Measurements from ENCODE around the gene JAM3. TPM values are rescaled to one million over a fixed set of nuclear protein-coding genes. Genes with fewer than 3 reads are reported as not detected.

The JAM3 gene
- total RNA-seq, 4 donors from 2014 or later, result 10.9 to 14.7 (median 12.1) TPM

DNA sequence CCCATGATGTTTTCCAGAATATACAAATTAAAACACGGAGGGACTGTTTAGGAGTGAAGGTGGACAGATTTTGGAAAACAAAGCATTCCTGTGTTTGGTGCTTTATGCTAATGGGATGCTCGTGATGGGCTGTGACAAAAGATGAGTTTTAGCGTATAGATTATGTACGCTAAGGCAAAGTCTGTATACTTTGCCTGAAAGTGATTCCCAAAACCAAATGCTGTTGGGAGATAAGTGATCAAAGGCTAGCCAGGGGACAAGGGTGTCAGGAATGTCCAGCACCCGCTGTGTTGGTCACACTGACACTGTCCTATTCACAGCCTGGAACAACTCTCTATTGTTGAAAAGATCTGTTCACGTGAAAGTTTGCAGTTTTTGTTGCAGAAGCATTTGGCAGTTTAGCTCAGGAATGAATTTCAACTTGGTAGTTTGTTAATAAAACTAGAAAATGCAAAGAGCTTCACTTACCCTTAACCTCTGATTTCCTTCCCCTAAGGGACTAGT is 1.5 kb downstream of the JAM3 start:
- H3K9me3 ChIP-seq, result no peaks in the 10 kb centered on the region
- DNase-seq (ENCODE audit: low spot score in 2 of 2), result no peak
- peaks cover 9% of the 10 kb centered on the region for H3K27me3 ChIP-seq
- WGBS, result 73% methylated on average over 6 of the region's 6 CpGs
- peaks cover 17% of the 10 kb centered on the region for H3K4me1 ChIP-seq
- no peaks in the 10 kb centered on the region for H3K36me3 ChIP-seq
- H3K4me3 ChIP-seq, result no peak overlapping the region
- TF ChIP-seq POLR2AphosphoS5 (IDR thresholded peaks at IDR 0.05) (no peak), POLR2A (IDR thresholded peaks at IDR 0.05) (no peak), EP300 (IDR thresholded peaks at IDR 0.05) (no peak)
- TF ChIP-seq, protein P1, sequence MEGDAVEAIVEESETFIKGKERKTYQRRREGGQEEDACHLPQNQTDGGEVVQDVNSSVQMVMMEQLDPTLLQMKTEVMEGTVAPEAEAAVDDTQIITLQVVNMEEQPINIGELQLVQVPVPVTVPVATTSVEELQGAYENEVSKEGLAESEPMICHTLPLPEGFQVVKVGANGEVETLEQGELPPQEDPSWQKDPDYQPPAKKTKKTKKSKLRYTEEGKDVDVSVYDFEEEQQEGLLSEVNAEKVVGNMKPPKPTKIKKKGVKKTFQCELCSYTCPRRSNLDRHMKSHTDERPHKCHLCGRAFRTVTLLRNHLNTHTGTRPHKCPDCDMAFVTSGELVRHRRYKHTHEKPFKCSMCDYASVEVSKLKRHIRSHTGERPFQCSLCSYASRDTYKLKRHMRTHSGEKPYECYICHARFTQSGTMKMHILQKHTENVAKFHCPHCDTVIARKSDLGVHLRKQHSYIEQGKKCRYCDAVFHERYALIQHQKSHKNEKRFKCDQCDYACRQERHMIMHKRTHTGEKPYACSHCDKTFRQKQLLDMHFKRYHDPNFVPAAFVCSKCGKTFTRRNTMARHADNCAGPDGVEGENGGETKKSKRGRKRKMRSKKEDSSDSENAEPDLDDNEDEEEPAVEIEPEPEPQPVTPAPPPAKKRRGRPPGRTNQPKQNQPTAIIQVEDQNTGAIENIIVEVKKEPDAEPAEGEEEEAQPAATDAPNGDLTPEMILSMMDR (IDR thresholded peaks at IDR 0.05), result no peak
- H3K27ac ChIP-seq, result no peak overlapping the region

DNA sequence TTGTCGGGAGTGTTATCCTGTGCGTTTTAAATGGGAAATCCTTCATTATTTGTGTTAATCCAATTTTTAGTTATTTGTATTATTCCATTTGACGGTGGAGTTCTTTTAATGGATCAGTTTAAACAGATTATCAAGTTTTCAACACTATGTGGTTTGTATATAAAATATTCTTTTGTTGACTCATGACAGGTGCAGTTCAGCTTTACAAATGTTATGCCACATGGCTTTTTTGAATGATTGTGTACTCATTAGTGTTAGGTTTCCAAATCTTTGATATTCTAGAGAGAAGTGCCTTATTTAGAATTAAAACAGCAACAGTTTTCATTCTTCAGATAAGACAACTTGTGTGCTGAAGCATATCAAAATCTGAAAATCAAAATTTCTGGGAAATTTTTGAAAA is 2.4 kb downstream of the JAM3 start:
- DNase-seq (ENCODE audit: low spot score in 2 of 2), result no peak
- H3K4me1 ChIP-seq, result peaks cover 17% of the 10 kb centered on the region
- H3K36me3 ChIP-seq, result no peaks in the 10 kb centered on the region
- no peaks in the 10 kb centered on the region for H3K9me3 ChIP-seq
- H3K27ac ChIP-seq, result no peak overlapping the region
- H3K27me3 ChIP-seq, result peaks cover 9% of the 10 kb centered on the region
- H3K4me3 ChIP-seq, result no peak overlapping the region
- 79% methylated on average over 3 of the region's 3 CpGs for WGBS
- TF ChIP-seq POLR2A (IDR thresholded peaks at IDR 0.05), result no peak
- TF ChIP-seq, protein P1 (IDR thresholded peaks at IDR 0.05), result no peak
- TF ChIP-seq EP300 (IDR thresholded peaks at IDR 0.05), result no peak
- TF ChIP-seq POLR2AphosphoS5 (IDR thresholded peaks at IDR 0.05), result no peak

DNA sequence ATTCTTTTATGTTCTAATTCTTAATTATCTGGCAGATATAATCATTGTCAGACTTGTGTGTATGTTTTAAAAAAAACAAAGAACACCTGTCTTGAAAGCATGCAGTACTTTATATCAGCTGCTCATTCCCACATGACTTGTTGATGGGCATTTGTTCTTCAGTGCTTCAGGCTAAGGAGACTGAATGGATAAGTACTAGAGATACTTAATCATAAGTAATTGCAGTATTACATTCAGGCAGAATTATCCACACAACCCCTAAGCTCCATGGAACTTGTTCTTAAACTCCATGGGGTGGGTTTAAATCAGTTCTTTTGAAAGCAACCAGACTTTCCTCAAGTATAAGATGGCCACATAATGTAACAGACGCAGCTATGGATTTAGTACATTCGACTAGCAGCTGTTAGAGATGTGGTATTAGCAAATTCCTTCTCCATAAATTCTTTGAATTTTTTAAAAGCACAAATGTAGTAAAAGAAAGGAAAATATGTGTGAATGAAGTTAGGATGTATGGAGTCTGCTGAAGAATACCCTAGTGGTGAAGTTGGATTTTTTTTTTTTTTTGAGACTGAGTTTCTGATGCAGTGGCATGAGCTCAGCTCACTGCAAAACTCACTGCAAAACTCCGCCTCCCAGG is 3.0 kb downstream of the JAM3 start:
- Histone ChIP-seq H3K27me3 (peaks cover 9% of the 10 kb centered on the region), H3K9me3 (no peaks in the 10 kb centered on the region), H3K4me1 (peaks cover 17% of the 10 kb centered on the region), H3K36me3 (no peaks in the 10 kb centered on the region), H3K27ac (no peak overlapping the region), H3K4me3 (no peak overlapping the region)
- 82% methylated on average over 3 of the region's 3 CpGs for WGBS
- no peak for DNase-seq (ENCODE audit: low spot score in 2 of 2)
- TF ChIP-seq POLR2A (IDR thresholded peaks at IDR 0.05), result no peak
- no peak for TF ChIP-seq EP300 (IDR thresholded peaks at IDR 0.05)
- TF ChIP-seq, protein P1 (IDR thresholded peaks at IDR 0.05), result no peak
- no peak for TF ChIP-seq POLR2AphosphoS5 (IDR thresholded peaks at IDR 0.05)

DNA sequence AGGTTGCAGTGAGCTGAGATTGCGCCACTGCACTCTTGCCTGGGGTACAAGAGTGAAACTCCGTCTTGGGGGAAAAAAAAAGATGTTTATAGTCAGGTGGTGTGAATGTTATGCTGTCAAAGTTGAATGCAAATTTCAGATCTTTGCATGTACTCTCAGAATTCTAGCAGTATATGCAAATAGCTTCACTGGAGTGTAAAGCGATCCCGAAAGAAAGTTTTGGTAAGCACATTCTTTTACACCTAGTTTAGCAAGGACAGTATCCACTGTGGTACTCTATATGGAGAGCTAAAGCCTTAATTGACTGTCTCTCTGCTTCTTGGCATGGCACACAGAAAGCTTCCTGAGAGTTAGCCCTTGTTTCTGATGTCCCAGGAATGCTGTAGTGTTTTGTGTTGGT is 4.0 kb downstream of the JAM3 start:
- peaks cover 9% of the 10 kb centered on the region for H3K27me3 ChIP-seq
- H3K4me1 ChIP-seq, result peaks cover 17% of the 10 kb centered on the region
- TF ChIP-seq POLR2AphosphoS5 (IDR thresholded peaks at IDR 0.05) (no peak), POLR2A (IDR thresholded peaks at IDR 0.05) (no peak), EP300 (IDR thresholded peaks at IDR 0.05) (no peak)
- TF ChIP-seq, protein P1 (IDR thresholded peaks at IDR 0.05), result no peak
- H3K36me3 ChIP-seq, result no peaks in the 10 kb centered on the region
- no peak overlapping the region for H3K4me3 ChIP-seq
- no peaks in the 10 kb centered on the region for H3K9me3 ChIP-seq
- no peak overlapping the region for H3K27ac ChIP-seq
- no peak for DNase-seq (ENCODE audit: low spot score in 2 of 2)
- WGBS, result 62% methylated on average over 4 of the region's 4 CpGs

DNA sequence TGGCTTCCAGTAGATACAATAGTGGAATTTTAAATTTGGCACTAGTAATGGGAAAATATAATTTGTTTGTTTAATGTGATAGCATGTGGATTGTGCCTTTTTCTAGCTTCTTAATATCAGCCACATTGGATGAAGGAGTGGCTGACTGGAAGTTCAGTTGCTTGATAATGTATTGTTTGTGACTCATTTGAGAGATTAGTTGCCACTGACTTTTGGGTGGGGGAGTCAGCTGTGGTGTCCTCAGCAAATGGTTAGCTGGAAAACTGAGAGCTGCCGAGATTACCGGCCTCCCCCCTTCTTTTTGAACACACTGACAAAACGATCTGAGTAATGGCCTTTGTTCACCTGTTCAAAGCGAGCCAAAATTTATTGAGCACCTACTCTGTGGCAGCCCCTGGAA is 5.5 kb downstream of the JAM3 start:
- no peaks in the 10 kb centered on the region for H3K9me3 ChIP-seq
- no peak overlapping the region for H3K4me3 ChIP-seq
- H3K36me3 ChIP-seq, result no peaks in the 10 kb centered on the region
- no peak for TF ChIP-seq POLR2AphosphoS5 (IDR thresholded peaks at IDR 0.05)
- no peak for TF ChIP-seq EP300 (IDR thresholded peaks at IDR 0.05)
- TF ChIP-seq, protein P1 (IDR thresholded peaks at IDR 0.05), result no peak
- TF ChIP-seq POLR2A (IDR thresholded peaks at IDR 0.05), result no peak
- H3K27me3 ChIP-seq, result peaks cover 3% of the 10 kb centered on the region
- H3K27ac ChIP-seq, result no peak overlapping the region
- DNase-seq (ENCODE audit: low spot score in 2 of 2), result no peak
- 54% methylated on average over 4 of the region's 4 CpGs for WGBS
- H3K4me1 ChIP-seq, result peaks cover 11% of the 10 kb centered on the region

All from suprapubic skin (tissue), 4 donors.